ENCODE data around the gene TXNRD2.

The TXNRD2 gene

DNA sequence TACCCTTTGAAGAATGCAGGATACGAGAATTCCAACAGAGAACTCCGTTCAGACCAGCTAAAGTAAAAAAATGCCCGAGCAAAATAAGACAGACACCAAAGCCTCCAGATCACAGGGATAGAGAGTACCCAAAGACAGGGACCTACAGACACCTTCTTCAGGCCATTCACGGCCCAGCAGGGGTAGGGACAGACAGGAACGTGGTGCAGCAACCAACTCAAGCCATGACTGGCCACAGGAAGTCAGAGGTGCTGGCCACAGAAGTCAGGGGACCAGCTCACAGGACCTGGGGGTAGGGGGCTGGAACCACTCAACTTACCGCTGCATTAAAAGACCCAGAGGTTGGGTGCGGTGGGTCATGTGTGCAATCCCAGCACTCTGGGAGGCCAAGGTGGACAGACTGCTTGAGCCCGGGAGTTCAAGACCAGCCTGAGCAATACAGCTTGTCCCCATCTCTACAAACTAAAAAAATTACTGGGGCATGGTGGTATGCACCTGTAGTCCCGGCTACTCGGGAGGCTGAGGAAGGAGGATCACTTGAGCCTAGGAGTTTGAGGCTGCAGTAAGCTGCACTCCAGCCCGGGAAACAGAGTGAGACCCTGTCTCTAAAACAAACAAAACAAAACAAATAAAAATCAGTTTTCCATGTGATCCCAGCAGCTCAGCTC, 39.9 kb downstream of the TXNRD2 start:
- TF ChIP-seq, protein P1, sequence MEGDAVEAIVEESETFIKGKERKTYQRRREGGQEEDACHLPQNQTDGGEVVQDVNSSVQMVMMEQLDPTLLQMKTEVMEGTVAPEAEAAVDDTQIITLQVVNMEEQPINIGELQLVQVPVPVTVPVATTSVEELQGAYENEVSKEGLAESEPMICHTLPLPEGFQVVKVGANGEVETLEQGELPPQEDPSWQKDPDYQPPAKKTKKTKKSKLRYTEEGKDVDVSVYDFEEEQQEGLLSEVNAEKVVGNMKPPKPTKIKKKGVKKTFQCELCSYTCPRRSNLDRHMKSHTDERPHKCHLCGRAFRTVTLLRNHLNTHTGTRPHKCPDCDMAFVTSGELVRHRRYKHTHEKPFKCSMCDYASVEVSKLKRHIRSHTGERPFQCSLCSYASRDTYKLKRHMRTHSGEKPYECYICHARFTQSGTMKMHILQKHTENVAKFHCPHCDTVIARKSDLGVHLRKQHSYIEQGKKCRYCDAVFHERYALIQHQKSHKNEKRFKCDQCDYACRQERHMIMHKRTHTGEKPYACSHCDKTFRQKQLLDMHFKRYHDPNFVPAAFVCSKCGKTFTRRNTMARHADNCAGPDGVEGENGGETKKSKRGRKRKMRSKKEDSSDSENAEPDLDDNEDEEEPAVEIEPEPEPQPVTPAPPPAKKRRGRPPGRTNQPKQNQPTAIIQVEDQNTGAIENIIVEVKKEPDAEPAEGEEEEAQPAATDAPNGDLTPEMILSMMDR (IDR thresholded peaks at IDR 0.05; ENCODE audit: low read depth, low read length, missing control alignments): no peak
- DNase-seq (ENCODE audit: low read depth): no peak
- H3K4me3 ChIP-seq (ENCODE audit: low read depth, low read length): no peak overlapping the region
- in situ Hi-C loops (cut with HindIII; ENCODE audit: low sequenced_read_pairs): no loop called here

DNA sequence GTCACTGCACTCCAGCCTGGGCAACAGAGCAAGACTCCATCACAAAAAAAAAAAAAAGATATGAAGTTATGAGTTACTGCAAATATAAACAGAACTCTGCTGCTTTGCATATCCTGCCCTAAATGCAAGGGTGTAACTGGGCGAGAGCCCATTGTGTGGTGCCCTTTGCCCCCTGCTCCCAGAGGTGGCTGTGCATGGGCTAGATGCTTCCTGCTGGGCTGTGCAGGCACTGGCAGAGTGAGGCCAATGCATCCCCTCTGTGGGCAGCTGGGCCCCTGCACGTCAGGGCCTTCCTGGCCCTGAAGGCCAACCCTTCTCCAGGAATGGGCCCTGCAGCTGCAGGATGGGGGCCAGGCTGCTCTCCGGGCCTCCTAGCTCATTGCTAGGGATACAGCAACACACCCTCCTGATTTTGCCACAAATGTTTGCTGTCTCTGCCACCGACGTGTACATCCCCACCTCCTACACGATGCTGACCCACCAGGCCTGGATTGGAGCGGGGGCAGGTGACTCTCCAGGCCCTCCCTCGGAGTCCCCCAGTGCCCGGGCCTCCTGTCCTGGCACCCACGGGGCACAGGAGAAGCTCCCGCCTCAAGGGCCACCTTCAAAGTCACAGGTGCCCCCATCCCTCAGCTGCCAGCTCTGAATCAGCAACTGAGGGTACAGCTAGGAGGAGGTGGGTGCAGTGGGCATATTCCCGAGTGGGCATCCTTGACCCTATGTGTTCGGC, 40.7 kb downstream of the TXNRD2 start:
- in situ Hi-C loops (cut with HindIII; ENCODE audit: low sequenced_read_pairs): no loop called here
- TF ChIP-seq, protein P1 (IDR thresholded peaks at IDR 0.05; ENCODE audit: low read depth, low read length, missing control alignments): no peak
- no peak for DNase-seq (ENCODE audit: low read depth)
- no peak overlapping the region for H3K4me3 ChIP-seq (ENCODE audit: low read depth, low read length)

DNA sequence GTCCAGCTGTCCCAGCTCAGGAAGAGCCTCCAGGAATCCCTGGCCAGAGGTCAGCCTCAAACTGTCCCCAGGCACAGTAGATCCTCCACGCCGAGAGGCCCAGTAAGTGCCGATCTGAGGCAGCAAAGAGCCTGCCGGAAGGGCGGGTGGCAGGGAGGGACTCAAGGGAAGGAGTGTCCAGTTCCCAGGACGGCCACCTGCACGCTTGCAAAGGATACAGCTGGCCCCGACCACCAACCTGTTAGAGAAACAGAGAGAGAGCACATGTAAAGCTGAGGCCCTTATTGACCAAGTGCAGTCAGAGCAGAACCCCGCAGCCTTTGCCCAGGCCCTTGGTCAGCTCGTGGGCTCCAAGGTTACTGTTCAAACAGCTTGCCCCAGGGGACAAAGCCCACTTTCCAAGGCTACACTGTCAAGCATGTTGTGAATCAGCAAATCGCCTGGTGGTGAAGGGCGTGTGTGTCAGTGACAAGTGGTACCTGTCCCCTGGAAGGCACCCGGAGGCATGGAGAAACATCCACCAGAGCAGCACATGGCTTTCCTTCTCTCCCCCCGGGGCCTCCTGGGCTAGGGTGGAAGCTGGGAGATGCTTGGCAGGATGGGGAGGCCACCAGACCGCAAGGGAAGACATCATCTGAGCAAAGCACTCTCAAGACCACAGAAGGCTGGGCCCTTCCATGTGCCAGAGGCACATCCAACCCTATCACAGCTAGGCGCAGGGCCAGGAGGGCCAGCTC, 42.6 kb downstream of the TXNRD2 start:
- TF ChIP-seq, protein P1 (IDR thresholded peaks at IDR 0.05; ENCODE audit: low read depth, low read length, missing control alignments): no peak
- in situ Hi-C loops (cut with HindIII; ENCODE audit: low sequenced_read_pairs): no loop called here
- no peak overlapping the region for H3K4me3 ChIP-seq (ENCODE audit: low read depth, low read length)
- no peak for DNase-seq (ENCODE audit: low read depth)

DNA sequence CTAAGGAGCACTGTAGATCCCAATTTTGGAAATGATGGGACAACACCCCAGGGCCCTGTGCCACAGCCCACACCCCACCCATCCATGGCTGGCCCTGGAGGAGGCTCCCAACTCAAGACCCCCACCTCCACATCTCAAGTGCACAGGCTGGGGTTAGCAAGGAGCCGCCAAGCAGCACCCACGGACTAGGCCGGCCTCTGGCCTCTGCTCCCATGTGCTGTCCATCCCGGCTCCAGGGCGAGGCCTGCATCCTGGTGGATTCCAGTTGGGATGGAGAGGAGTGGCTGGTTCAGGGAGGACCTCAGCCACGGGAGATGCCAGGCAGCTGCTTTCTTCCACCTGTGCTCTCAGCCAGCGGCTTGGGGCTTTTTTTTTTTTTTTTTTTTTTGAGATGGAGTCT, 43.5 kb downstream of the TXNRD2 start:
- TF ChIP-seq, protein P1 (IDR thresholded peaks at IDR 0.05; ENCODE audit: low read depth, low read length, missing control alignments): no peak
- H3K4me3 ChIP-seq (ENCODE audit: low read depth, low read length): no peak overlapping the region
- in situ Hi-C loops (cut with HindIII; ENCODE audit: low sequenced_read_pairs): no loop called here
- DNase-seq (ENCODE audit: low read depth): no peak

DNA sequence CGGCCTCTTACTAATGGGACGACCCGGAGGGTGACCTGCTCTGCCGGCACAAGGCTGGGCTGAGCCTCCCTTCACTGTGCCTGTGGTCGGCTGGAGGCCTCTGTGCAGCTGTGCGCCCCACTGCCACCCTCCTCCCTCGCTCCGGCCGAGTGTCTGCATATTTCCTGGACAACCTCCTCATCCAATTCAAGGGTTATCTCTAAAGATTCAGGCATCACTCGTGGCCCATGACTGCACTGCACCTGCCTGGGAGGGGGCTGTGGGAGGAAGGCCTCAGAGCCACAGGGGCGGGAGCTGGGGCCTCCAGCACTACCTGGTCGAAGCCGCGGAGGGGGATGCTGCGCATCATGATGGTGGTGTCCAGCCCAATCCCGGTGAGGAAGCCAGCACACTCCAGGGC, 43.9 kb downstream of the TXNRD2 start:
- H3K4me3 ChIP-seq (ENCODE audit: low read depth, low read length): no peak overlapping the region
- TF ChIP-seq, protein P1 (IDR thresholded peaks at IDR 0.05; ENCODE audit: low read depth, low read length, missing control alignments): no peak
- in situ Hi-C loops (cut with HindIII; ENCODE audit: low sequenced_read_pairs): no loop called here
- no peak for DNase-seq (ENCODE audit: low read depth)

DNA sequence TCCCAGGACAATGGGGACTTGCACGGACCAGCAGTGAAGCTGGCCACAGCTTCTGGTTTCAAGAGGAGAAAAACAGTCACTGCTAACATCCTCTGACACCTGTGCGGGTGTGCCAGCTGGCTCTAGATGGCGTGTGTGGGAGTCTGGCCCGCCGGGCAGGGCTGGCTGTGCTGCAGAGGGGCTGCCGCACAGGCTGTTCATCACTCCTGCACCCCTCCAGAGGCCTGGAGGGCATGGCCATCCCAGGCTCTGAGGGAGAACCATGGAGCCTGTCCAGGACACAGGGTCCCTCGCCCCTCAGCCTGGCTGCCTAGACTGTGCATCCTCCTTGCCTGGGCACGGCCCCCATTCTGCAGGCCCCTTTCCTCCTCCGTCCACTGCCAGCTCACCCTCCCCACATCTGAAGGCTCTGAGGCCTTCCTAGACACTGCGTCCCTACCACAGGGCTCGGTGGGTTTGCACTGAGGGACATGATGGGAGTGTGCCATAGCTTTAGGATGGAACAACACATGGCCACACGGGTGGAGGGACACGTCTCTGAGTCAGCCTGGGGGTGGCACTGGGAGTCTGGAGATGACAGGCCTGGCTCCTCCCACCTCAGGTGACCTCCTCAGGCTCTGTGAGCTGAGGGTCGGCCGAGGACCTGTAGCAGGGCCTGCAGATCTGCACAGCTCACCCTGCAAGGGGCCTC, 44.8 kb downstream of the TXNRD2 start:
- no peak overlapping the region for H3K4me3 ChIP-seq (ENCODE audit: low read depth, low read length)
- TF ChIP-seq, protein P1 (IDR thresholded peaks at IDR 0.05; ENCODE audit: low read depth, low read length, missing control alignments): no peak
- no peak for DNase-seq (ENCODE audit: low read depth)
- in situ Hi-C loops (cut with HindIII; ENCODE audit: low sequenced_read_pairs): no loop called here
